CD4-positive, CD25-positive, alpha-beta regulatory T cell (primary cell): ENCODE results near the gene MMP21. TPM values are rescaled to one million over a fixed set of nuclear protein-coding genes. Genes with fewer than 3 reads are reported as not detected.

Experiments used
- ATAC-seq, 2 donors: fragments of 150-1000 bp; cut with Tn5 transposase; one replicate each; pipeline ENCODE4 v1.10.0; 2021; ENCODE audit warnings: low read depth in 2 of 2, moderate number of reproducible peaks in 2 of 2, moderate library complexity in 1 of 2
- DNase-seq, 3 donors: peaks; one replicate each; pipeline versions ENCODE4 v3.0.0 to v3.0.0-alpha.2; 2012 to 2022; ENCODE audit warnings: mixed read lengths in 1 of 3
- H3K27ac ChIP-seq: one replicate; pipeline ENCODE4 v1.7.0; 2013; ENCODE audit warnings: mild to moderate bottlenecking, low read length; ENCODE audit not compliant: insufficient read depth, poor library complexity, severe bottlenecking
- H3K27me3 ChIP-seq: one replicate; pipeline ENCODE4 v1.7.0; 2013; ENCODE audit warnings: low read length; ENCODE audit not compliant: control insufficient read depth, insufficient read depth
- H3K36me3 ChIP-seq: one replicate; pipeline ENCODE4 v1.7.0; 2013; ENCODE audit warnings: mild to moderate bottlenecking, low read length, moderate library complexity; ENCODE audit not compliant: control insufficient read depth, insufficient read depth
- H3K4me1 ChIP-seq: 2 replicates; pipeline ENCODE4 v1.7.0; 2013; ENCODE audit warnings: mild to moderate bottlenecking, low read length; ENCODE audit not compliant: insufficient read depth, control insufficient read depth, poor library complexity, severe bottlenecking
- H3K4me3 ChIP-seq: one replicate; pipeline ENCODE4 v1.7.0; 2013; ENCODE audit warnings: low read depth, mild to moderate bottlenecking, low read length, moderate library complexity
- H3K9me3 ChIP-seq, 2 experiments: 1 replicate in 1 of 2; 2 replicates in 1 of 2; pipeline ENCODE4 v1.7.0; 2013; ENCODE audit warnings: low read length in 2 of 2, mild to moderate bottlenecking in 1 of 2, moderate library complexity in 1 of 2; ENCODE audit not compliant: control insufficient read depth in 2 of 2
- H3K27ac Mint-ChIP-seq, 3 donors: one replicate each; pipeline ENCODE4 v1.8.0; 2020 to 2022; ENCODE audit warnings: mild to moderate bottlenecking in 3 of 3, mixed read lengths in 3 of 3, moderate library complexity in 2 of 3
- H3K27me3 Mint-ChIP-seq: one replicate; pipeline ENCODE4 v1.8.0; 2022; ENCODE audit warnings: mild to moderate bottlenecking, mixed read lengths
- H3K36me3 Mint-ChIP-seq: one replicate; pipeline ENCODE4 v1.8.0; 2020; ENCODE audit warnings: mixed read lengths
- H3K4me1 Mint-ChIP-seq, 4 donors: one replicate each; pipeline ENCODE4 v1.8.0; 2020 to 2022; ENCODE audit warnings: mixed read lengths in 4 of 4, mild to moderate bottlenecking in 1 of 4
- H3K4me3 Mint-ChIP-seq, 4 donors: one replicate each; pipeline ENCODE4 v1.8.0; 2020 to 2022; ENCODE audit warnings: mild to moderate bottlenecking in 4 of 4, mixed read lengths in 4 of 4, moderate library complexity in 3 of 4
- H3K9me3 Mint-ChIP-seq, 7 donors: one replicate each; pipeline ENCODE4 v1.8.0; 2020 to 2022; ENCODE audit warnings: mixed read lengths in 7 of 7, mild to moderate bottlenecking in 3 of 7, moderate library complexity in 2 of 7
- polyA plus RNA-seq, 4 donors: library from polyadenylated mRNA; unstranded; fragments of 300-500 nt; fragmentation: Illumina TruSeq; gene quantifications; one replicate each; pipeline ENCODE4 v1.2.3, GENCODE V29; 2021
- total RNA-seq: library from RNA; stranded (reverse); gene quantifications from one replicate; pipeline ENCODE4 v1.2.3, GENCODE V29; 2022

Gene MMP21, protein sequence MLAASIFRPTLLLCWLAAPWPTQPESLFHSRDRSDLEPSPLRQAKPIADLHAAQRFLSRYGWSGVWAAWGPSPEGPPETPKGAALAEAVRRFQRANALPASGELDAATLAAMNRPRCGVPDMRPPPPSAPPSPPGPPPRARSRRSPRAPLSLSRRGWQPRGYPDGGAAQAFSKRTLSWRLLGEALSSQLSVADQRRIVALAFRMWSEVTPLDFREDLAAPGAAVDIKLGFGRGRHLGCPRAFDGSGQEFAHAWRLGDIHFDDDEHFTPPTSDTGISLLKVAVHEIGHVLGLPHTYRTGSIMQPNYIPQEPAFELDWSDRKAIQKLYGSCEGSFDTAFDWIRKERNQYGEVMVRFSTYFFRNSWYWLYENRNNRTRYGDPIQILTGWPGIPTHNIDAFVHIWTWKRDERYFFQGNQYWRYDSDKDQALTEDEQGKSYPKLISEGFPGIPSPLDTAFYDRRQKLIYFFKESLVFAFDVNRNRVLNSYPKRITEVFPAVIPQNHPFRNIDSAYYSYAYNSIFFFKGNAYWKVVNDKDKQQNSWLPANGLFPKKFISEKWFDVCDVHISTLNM
- 0.59 TPM for total RNA-seq
- polyA plus RNA-seq = under 1 TPM in 1 of 4 donors, not detected in 3; 0.14 TPM

DNA sequence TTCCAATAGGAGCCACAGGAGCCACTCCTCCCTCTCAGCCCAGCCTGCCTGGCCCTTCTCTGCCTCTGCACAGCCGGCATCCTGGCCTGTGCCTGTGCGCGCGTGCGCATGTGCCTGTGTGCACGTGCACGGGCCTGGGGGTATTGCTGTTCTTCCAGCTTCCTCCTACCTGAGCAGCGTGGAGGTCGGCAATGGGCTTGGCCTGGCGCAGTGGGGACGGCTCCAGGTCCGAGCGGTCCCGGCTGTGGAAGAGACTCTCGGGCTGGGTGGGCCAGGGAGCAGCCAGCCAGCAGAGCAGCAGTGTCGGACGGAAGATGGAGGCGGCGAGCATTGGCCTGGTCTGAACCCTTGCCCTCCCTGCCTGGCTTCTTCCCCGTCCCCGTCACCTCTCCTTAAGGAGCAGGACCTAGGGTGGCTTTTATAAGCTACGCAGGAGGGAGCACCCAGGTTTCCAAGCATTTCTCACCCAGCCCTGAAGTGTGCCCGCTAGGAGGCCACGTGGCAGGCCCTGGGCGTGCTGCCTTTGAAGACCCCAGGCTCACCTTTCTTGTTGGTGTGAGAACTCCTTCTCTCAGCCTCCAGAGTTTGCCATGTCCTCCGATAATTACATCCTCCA, at the start of gene MMP21:
Gene MMP21, minus strand, starts transcription at position 331 of the 616 bp plus-strand sequence. Its CDS starts 0 bp downstream, at position 331.
- no peaks in the 10 kb centered on the region for H3K9me3 ChIP-seq
- H3K4me1 ChIP-seq = no peaks in the 10 kb centered on the region
- no peaks in the 10 kb centered on the region for H3K36me3 ChIP-seq
- H3K4me1 Mint-ChIP-seq = no peaks in the 10 kb centered on the region
- no peaks in the 10 kb centered on the region for H3K27me3 ChIP-seq
- H3K9me3 Mint-ChIP-seq = no peaks in the 10 kb centered on the region
- no peak for ATAC-seq
- H3K27me3 Mint-ChIP-seq = no peaks in the 10 kb centered on the region
- no peak within 1 kb of the TSS for H3K4me3 Mint-ChIP-seq
- no peak within 1 kb of the TSS for H3K27ac ChIP-seq
- H3K36me3 Mint-ChIP-seq = no peaks in the 10 kb centered on the region
- no peak for DNase-seq
- H3K4me3 ChIP-seq = no peak within 1 kb of the TSS
- H3K27ac Mint-ChIP-seq = peak within 1 kb of the TSS in 1 of 3 donors; percentile 7

DNA sequence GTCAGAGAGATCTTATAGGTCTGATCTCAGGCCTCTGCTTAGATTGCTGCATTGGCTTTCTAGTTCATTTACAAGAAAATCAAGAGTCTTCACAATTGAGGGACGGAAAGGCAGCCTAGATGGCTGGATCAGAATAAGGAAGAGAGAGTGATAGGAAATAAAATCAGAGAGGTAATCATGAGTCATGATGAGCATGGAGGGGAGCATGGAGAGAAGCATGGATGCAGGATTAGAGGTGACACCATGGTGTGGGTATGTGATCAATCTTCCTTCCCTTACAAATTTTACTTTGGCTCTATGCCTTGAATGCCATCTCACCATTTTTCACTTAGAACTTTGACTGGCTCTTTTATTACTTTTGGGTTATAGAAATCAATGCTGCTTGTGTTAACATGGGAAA, 49.1 kb upstream of the MMP21 start:
- no peaks in the 10 kb centered on the region for H3K9me3 Mint-ChIP-seq
- H3K27me3 Mint-ChIP-seq = no peaks in the 10 kb centered on the region
- ATAC-seq = no peak
- Histone ChIP-seq H3K27ac (no peak overlapping the region), H3K4me1 (peaks cover 34% of the 10 kb centered on the region), H3K27me3 (no peaks in the 10 kb centered on the region), H3K4me3 (peak overlapping the region; percentile 100), H3K36me3 (peaks cover 30% of the 10 kb centered on the region), H3K9me3 (no peaks in the 10 kb centered on the region)
- H3K4me1 Mint-ChIP-seq = peaks cover 20 to 31% (median 24%) of the 10 kb centered on the region in 4 donors
- no peak for DNase-seq
- H3K27ac Mint-ChIP-seq = no peak overlapping the region
- no peak overlapping the region for H3K4me3 Mint-ChIP-seq
- peaks cover 21% of the 10 kb centered on the region for H3K36me3 Mint-ChIP-seq

DNA sequence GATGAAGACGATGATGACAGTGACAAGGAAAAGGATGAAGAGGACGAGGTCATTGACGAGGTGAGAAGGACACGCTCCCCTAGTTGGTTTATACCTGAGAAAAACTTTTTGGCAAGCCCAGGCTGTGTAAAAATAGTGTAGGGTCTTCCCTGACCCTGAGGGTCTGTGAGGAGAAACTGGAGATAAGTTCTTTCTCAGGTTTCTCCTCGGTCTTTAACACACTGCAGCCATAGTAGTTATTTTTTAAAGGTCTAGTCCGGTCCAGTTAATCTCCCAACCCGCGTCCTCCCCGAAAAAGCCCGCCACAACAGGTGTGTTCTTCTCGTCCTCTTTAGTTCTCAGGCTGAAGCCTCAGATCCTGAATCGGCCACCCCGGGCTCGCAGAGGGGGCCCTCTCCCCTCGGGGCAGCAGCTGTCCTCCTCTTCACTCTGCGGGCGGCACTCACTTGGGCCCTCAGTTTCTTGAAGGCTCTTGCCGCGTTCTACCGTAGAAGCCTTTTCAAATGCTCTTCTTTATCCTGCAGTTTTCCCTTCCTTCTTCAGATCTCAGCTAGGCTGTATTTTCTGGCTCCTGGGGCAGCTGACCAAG, 48.1 kb upstream of the MMP21 start:
- H3K27me3 ChIP-seq = no peaks in the 10 kb centered on the region
- H3K27ac Mint-ChIP-seq = no peak overlapping the region
- no peak overlapping the region for H3K4me3 Mint-ChIP-seq
- H3K36me3 ChIP-seq = peaks cover 20% of the 10 kb centered on the region
- H3K4me1 Mint-ChIP-seq = peaks cover 20 to 27% (median 24%) of the 10 kb centered on the region in 4 donors
- ATAC-seq = no peak
- peak overlapping the region; percentile 88 for H3K27ac ChIP-seq
- no peaks in the 10 kb centered on the region for H3K9me3 Mint-ChIP-seq
- no peaks in the 10 kb centered on the region for H3K27me3 Mint-ChIP-seq
- no peaks in the 10 kb centered on the region for H3K9me3 ChIP-seq
- H3K4me3 ChIP-seq = peak overlapping the region; percentile 100
- H3K36me3 Mint-ChIP-seq = peaks cover 13% of the 10 kb centered on the region
- DNase-seq = peak in 2 of 3 donors; percentile 20 to 21
- H3K4me1 ChIP-seq = peaks cover 34% of the 10 kb centered on the region

DNA sequence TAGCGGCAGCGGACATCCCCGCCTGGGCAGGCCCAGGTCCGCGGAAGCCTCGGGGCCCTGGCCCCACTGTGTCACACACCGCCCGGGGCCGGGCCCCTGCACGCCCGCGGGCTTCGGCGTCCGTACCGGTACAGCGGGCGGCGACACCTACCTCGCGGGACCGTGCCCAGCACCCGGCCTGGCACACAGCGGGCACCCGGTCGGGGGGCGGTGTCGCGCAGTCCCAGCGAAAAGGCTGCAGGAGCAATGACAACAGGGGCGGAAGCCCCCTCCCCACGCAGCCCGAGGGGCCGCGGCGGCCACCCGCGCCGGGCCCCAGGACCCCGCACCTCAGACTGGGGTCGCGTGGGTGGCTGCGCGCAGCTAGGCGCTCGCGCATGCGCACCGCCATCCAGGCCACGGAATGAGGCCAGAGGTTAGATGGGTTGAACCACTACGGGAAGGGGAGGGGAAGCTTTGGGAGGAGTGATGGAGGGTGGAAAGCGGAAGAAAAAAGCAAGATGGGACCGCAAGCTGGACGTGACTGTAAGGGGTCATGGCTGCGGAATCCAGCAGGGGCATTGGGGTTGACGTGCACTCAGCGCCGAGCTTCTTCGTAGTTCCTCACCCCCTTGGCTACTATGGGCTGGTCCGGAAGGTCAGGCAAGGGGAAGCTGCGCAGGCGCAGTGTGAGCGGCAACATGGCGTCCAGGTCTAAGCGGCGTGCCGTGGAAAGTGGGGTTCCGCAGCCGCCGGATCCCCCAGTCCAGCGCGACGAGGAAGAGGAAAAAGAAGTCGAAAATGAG, 47.4 kb upstream of the MMP21 start, which contains the start of the genes BCCIP and UROS:
Gene BCCIP, plus strand, starts transcription at position 669 of the 785 bp plus-strand sequence. Its CDS starts 12 bp downstream, at position 681.
Gene UROS, minus strand, starts transcription at position 381 of the 785 bp plus-strand sequence. CDS start 6,759 bp downstream, outside the sequence.
- peak; percentile 85 to 88 for ATAC-seq

DNA sequence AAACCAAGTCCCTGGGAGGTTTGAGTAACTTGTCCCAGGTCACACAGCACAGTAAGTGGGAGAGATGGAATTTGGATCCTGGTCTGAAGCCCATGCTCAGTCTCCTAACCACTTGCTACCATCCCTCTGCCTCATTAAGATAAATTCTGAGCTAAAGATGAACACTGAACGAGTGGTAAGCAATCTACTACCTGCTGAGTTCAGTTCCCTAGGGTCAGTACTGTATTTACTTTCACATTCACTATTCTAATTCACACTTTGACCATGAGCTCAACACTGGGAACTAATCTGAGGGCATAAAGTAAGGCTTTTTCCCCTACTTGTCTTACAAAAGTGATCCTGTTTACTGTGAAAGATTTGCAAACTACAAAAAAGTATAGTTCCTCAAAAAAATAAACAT, 45.1 kb upstream of the MMP21 start:
- peak overlapping the region in 2 of 4 donors; percentile 71 to 74 for H3K4me3 Mint-ChIP-seq
- H3K9me3 Mint-ChIP-seq = no peaks in the 10 kb centered on the region
- DNase-seq (no peak), ATAC-seq (no peak)
- H3K4me1 ChIP-seq = peaks cover 34% of the 10 kb centered on the region
- no peak overlapping the region for H3K27ac ChIP-seq
- H3K9me3 ChIP-seq = no peaks in the 10 kb centered on the region
- H3K36me3 Mint-ChIP-seq = no peaks in the 10 kb centered on the region
- H3K4me3 ChIP-seq = no peak overlapping the region
- H3K27me3 ChIP-seq = no peaks in the 10 kb centered on the region
- H3K27ac Mint-ChIP-seq = peak overlapping the region in 1 of 3 donors; percentile 73
- H3K27me3 Mint-ChIP-seq = no peaks in the 10 kb centered on the region
- peaks cover 12 to 33% (median 18%) of the 10 kb centered on the region in 4 donors for H3K4me1 Mint-ChIP-seq
- peaks cover 8% of the 10 kb centered on the region for H3K36me3 ChIP-seq

More for the DNA sequence above, 47.4 kb upstream of the MMP21 start, which contains the start of the genes BCCIP and UROS:
- Histone ChIP-seq H3K27ac (peak within 1 kb of the TSS; percentile 88), H3K9me3 (no peaks in the 10 kb centered on the region), H3K4me1 (peaks cover 34% of the 10 kb centered on the region), H3K27me3 (no peaks in the 10 kb centered on the region), H3K4me3 (peak within 1 kb of the TSS; percentile 100), H3K36me3 (peaks cover 13% of the 10 kb centered on the region)
- H3K4me1 Mint-ChIP-seq = peaks cover 18 to 30% (median 24%) of the 10 kb centered on the region in 4 donors
- no peaks in the 10 kb centered on the region for H3K9me3 Mint-ChIP-seq
- no peaks in the 10 kb centered on the region for H3K27me3 Mint-ChIP-seq
- DNase-seq = peak; percentile 86 to 96 (median 94)
- peak within 1 kb of the TSS in 3 of 4 donors; percentile 85 to 92 (median 86) for H3K4me3 Mint-ChIP-seq
- peak within 1 kb of the TSS in 2 of 3 donors; percentile 14 to 51 for H3K27ac Mint-ChIP-seq
- H3K36me3 Mint-ChIP-seq = peaks cover 8% of the 10 kb centered on the region

DNA sequence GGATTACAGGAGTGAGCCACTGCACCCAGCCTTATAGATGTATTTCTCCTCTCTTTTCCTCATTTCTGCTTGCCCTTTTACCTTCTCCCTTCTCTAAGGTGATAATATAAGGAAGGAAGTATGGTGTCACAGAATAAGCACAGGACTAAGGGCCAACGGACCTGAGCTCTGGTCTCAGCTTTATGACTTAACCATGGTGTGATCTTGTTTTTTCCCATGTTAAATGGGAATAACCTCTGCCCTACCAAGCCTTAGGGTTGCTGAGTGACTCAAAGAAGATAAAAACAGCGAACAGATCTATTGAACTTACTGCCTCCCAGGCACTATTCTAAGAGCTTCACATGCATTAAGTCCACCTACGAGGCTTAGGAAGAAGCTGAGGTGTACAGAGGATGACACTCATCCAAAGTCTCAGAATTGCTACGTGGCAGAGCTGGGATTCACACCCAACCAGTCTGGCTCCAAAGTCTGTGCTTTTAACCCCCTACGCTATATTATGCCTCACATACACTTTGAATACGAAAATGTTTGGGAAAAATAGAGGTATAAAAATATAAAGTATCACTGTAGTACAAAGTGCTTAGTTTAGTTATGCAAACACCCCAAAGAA, 41.8 kb upstream of the MMP21 start:
- ATAC-seq (no peak), DNase-seq (no peak)
- peaks cover 9 to 35% (median 16%) of the 10 kb centered on the region in 4 donors for H3K4me1 Mint-ChIP-seq
- Histone ChIP-seq H3K4me3 (no peak overlapping the region), H3K9me3 (no peaks in the 10 kb centered on the region), H3K36me3 (peaks cover 31% of the 10 kb centered on the region), H3K27me3 (no peaks in the 10 kb centered on the region), H3K27ac (no peak overlapping the region), H3K4me1 (peaks cover 8% of the 10 kb centered on the region)
- H3K4me3 Mint-ChIP-seq = no peak overlapping the region
- no peak overlapping the region for H3K27ac Mint-ChIP-seq
- H3K36me3 Mint-ChIP-seq = peaks cover 22% of the 10 kb centered on the region
- H3K27me3 Mint-ChIP-seq = no peaks in the 10 kb centered on the region
- no peaks in the 10 kb centered on the region for H3K9me3 Mint-ChIP-seq
